Esophagus squamous epithelium (tissue), 4 donors: ENCODE results near the gene BCKDHB.

Experiments used
- CTCF ChIP-seq, 6 experiments: fragments of 450-650 bp in 4 of 6; fragments of 200-600 bp in 2 of 6; sonication (generic) in 2 of 6; IDR thresholded peaks; one replicate each; pipeline ENCODE4 v1.5.1; 2016 to 2019; ENCODE audit warnings: antibody characterized with exemption in 6 of 6, mild to moderate bottlenecking in 4 of 6, moderate library complexity in 4 of 6
- POLR2A ChIP-seq, 4 donors: fragments of 450-650 bp; IDR thresholded peaks; one replicate each; pipeline ENCODE4 v1.6.1; 2017; ENCODE audit warnings: antibody characterized with exemption in 4 of 4, mild to moderate bottlenecking in 4 of 4, moderate library complexity in 3 of 4

- TF ChIP-seq CTCF (IDR thresholded peaks at IDR 0.05), result no peak
- no peak for TF ChIP-seq POLR2A (IDR thresholded peaks at IDR 0.05)
Observed at GRCh38 chr6:80287112-80287511, 180.6 kb downstream of the BCKDHB start.
